PC-3 (cell line): ENCODE measurements around the gene EFCC1. TPM values are rescaled to one million over a fixed set of nuclear protein-coding genes. Genes with fewer than 3 reads are reported as not detected.

ENCODE experiments used
- ATAC-seq: fragments of 200-7000 bp; cut with Tn5 transposase; 2 replicates; pipeline ENCODE4 v1.9.1; 2020; ENCODE audit warnings: mild to moderate bottlenecking, moderate library complexity
- BruUV-seq: library from RNA; stranded (reverse); fragments of 400-500 nt; replicated peaks from 2 replicates; lab custom pipeline; 2021; lab: Mats Ljungman, UMichigan
- CTCF ChIA-PET: fragments of 300-600 bp; sonication (Branson Sonifier 250); formaldehyde crosslinking; loops from one replicate; lab custom pipeline; 2022; ENCODE audit warnings: antibody characterized with exemption; lab: Charles Lee
- POLR2A ChIA-PET: fragments of 300-600 bp; sonication (Branson Sonifier 250); formaldehyde crosslinking; loops from one replicate; lab custom pipeline; 2022; ENCODE audit warnings: antibody characterized with exemption; ENCODE audit not compliant: unreplicated experiment; lab: Charles Lee
- DNase-seq: peaks from one replicate; pipeline ENCODE4 v3.0.0-alpha.2; 2015
- H2AFZ ChIP-seq: fragments of 300-600 bp; sonication (generic); 2 replicates; pipeline ENCODE4 v1.6.0; 2016; ENCODE audit warnings: antibody characterized with exemption, low read length
- H3F3A ChIP-seq: fragments of 300-600 bp; sonication (generic); one replicate; pipeline ENCODE4 v1.6.0; 2017; ENCODE audit warnings: antibody characterized with exemption, low read length, control low read depth, mild to moderate bottlenecking; ENCODE audit not compliant: unreplicated experiment
- H3K27ac ChIP-seq: fragments of 300-600 bp; sonication (generic); 2 replicates; pipeline ENCODE4 v1.5.1; 2016; ENCODE audit warnings: mild to moderate bottlenecking, low read length
- H3K27me3 ChIP-seq: fragments of 300-600 bp; sonication (generic); 2 replicates; pipeline ENCODE4 v1.6.1; 2016; ENCODE audit warnings: low read length, mixed read lengths
- H3K36me3 ChIP-seq: fragments of 300-600 bp; sonication (generic); 2 replicates; pipeline ENCODE4 v1.6.1; 2016; ENCODE audit warnings: low read depth, mixed run types, low read length, mixed read lengths
- H3K4me1 ChIP-seq: fragments of 300-600 bp; sonication (generic); 2 replicates; pipeline ENCODE4 v1.5.1; 2016; ENCODE audit warnings: low read length; ENCODE audit not compliant: insufficient read depth
- H3K4me2 ChIP-seq: fragments of 300-600 bp; sonication (generic); 2 replicates; pipeline ENCODE4 v1.6.0; 2016; ENCODE audit warnings: low read length
- H3K4me3 ChIP-seq: fragments of 300-600 bp; sonication (generic); 2 replicates; pipeline ENCODE4 v1.5.1; 2016; ENCODE audit warnings: mild to moderate bottlenecking, low read length, mixed read lengths
- H3K79me2 ChIP-seq: fragments of 300-600 bp; sonication (generic); 2 replicates; pipeline ENCODE4 v1.6.1; 2017; ENCODE audit warnings: low read length, mixed read lengths
- H3K9ac ChIP-seq: fragments of 300-600 bp; sonication (generic); 2 replicates; pipeline ENCODE4 v1.6.0; 2016; ENCODE audit warnings: mild to moderate bottlenecking, low read length
- H3K9me2 ChIP-seq: fragments of 300-600 bp; sonication (generic); replicated peaks from 2 replicates; pipeline ENCODE4 v1.6.1; 2016; ENCODE audit warnings: mixed run types, low read length, mixed read lengths
- H3K9me3 ChIP-seq: fragments of 300-600 bp; sonication (generic); 2 replicates; pipeline ENCODE4 v1.6.1; 2016; ENCODE audit warnings: low read length, mixed read lengths
- H4K20me1 ChIP-seq: fragments of 300-600 bp; sonication (generic); 2 replicates; pipeline ENCODE4 v1.6.1; 2016; ENCODE audit warnings: low read length, mixed read lengths
- CTCF ChIP-seq: fragments of 300-600 bp; sonication (generic); conservative IDR thresholded peaks from 2 replicates; pipeline ENCODE4 v1.5.1; 2017; ENCODE audit warnings: antibody characterized with exemption, low read depth, mild to moderate bottlenecking, low read length
- EZH2 ChIP-seq: fragments of 300-600 bp; sonication (generic); IDR thresholded peaks from one replicate; pipeline ENCODE4 v1.6.1; 2017; ENCODE audit warnings: antibody characterized with exemption, mild to moderate bottlenecking, low read length; ENCODE audit not compliant: unreplicated experiment
- EZH2phosphoT487 ChIP-seq: fragments of 300-600 bp; sonication (generic); IDR thresholded peaks from 2 replicates; pipeline ENCODE4 v1.6.1; 2018; ENCODE audit warnings: mild to moderate bottlenecking, antibody characterized with exemption, low read length, borderline replicate concordance
- intact Hi-C: fragments of 100-400 bp; cut with micrococcal nuclease; formaldehyde crosslinking; loops from 2 replicates; pipeline ENCODE4 v1.9.0; 2023
- total RNA-seq: library from RNA; depleted of rRNA; stranded (reverse); fragments of >200 nt; gene quantifications from 2 replicates; pipeline ENCODE4 v1.2.3, GENCODE V29; 2014

Gene EFCC1
- total RNA-seq, 1 experiment from 2014 or later, result not detected

- ChIA-PET POLR2A (interaction anchor here (0.6 kb wide), 1 partner anchor 37 kb away, joined by 3 read pairs; no protein-coding TSS in a partner anchor), CTCF (interaction anchor here (0.5 to 3.0 kb wide), 3 partner anchors 37 to 854 kb away, joined by 3 to 45 read pairs (median 5); no protein-coding TSS in a partner anchor)
- no peak; the same call in 1 of the 2 replicates for ATAC-seq
- no TSS peak for BruUV-seq
- intact Hi-C loops, result no loop called here
- DNase-seq, result no peak
- no peak for TF ChIP-seq EZH2phosphoT487
- no peak for TF ChIP-seq EZH2
- no peak for TF ChIP-seq CTCF
- Histone ChIP-seq H3K9me3 (no peaks in the 10 kb centered on the region), H3K4me1 (peaks cover 5% of the 10 kb centered on the region), H4K20me1 (no peaks in the 10 kb centered on the region), H2AFZ (no peak overlapping the region), H3K9ac (no peak overlapping the region), H3K36me3 (no peaks in the 10 kb centered on the region), H3F3A (no peaks in the 10 kb centered on the region), H3K79me2 (no peaks in the 10 kb centered on the region), H3K9me2 (no peaks in the 10 kb centered on the region), H3K27me3 (no peaks in the 10 kb centered on the region), H3K27ac (no peak overlapping the region), H3K4me3 (no peak overlapping the region), H3K4me2 (no peak overlapping the region)
Observed at GRCh38 chr3:129016720-129017483, 15.8 kb downstream of the EFCC1 start.

DNA sequence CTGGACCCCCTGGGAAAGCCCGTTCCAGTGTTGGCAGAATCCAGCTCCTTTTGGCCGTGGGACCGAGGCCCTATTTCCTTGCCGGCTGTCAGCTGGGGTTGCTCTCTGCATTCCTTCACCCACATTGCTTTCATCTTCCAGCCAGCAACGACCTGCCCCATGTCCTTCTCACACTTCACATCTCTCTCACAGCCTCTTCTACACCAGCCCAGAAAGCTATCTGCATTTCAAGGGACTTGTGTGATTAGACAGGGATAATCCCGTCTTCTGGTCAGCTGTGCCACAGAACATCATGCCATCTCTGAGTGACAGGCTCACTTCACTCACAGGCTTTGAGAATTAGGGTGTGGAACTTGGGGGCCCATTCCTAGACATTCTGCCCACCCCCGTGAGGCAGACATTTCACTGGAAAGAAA is 16.4 kb downstream of the EFCC1 start:
- Histone ChIP-seq H3K4me2 (no peak overlapping the region), H3K9me3 (no peaks in the 10 kb centered on the region), H3K27ac (no peak overlapping the region), H3K79me2 (no peaks in the 10 kb centered on the region), H2AFZ (no peak overlapping the region), H3K4me1 (peaks cover 5% of the 10 kb centered on the region), H3K27me3 (no peaks in the 10 kb centered on the region), H3F3A (no peaks in the 10 kb centered on the region), H4K20me1 (no peaks in the 10 kb centered on the region), H3K36me3 (no peaks in the 10 kb centered on the region), H3K9me2 (no peaks in the 10 kb centered on the region), H3K9ac (no peak overlapping the region), H3K4me3 (no peak overlapping the region)
- intact Hi-C loops, result no loop called here
- ChIA-PET POLR2A (interaction anchor here (0.6 kb wide), 1 partner anchor 36 kb away, joined by 3 read pairs; no protein-coding TSS in a partner anchor), CTCF (interaction anchor here (3.0 kb wide), 1 partner anchor 47 kb away, joined by 45 read pairs; no protein-coding TSS in a partner anchor)
- no TSS peak for BruUV-seq
- ATAC-seq, result no peak
- DNase-seq, result no peak
- TF ChIP-seq EZH2 (no peak), EZH2phosphoT487 (no peak), CTCF (no peak)

- H4K20me1 ChIP-seq, result no peaks in the 10 kb centered on the region
- H3F3A ChIP-seq, result no peaks in the 10 kb centered on the region
- H3K36me3 ChIP-seq, result no peaks in the 10 kb centered on the region
- TF ChIP-seq EZH2phosphoT487, result no peak
- no peak for TF ChIP-seq EZH2
- TF ChIP-seq CTCF, result no peak
- no peaks in the 10 kb centered on the region for H3K79me2 ChIP-seq
- intact Hi-C loops, result no loop called here
- H3K9ac ChIP-seq, result no peak overlapping the region
- POLR2A ChIA-PET, result no interaction called here
- H3K4me2 ChIP-seq, result no peak overlapping the region
- no peak overlapping the region for H2AFZ ChIP-seq
- no TSS peak for BruUV-seq
- H3K27ac ChIP-seq, result no peak overlapping the region
- peaks cover 5% of the 10 kb centered on the region for H3K4me1 ChIP-seq
- CTCF ChIA-PET, result interaction anchor here (3.0 kb wide), 1 partner anchor 48 kb away, joined by 45 read pairs; no protein-coding TSS in a partner anchor
- no peak overlapping the region for H3K4me3 ChIP-seq
- no peaks in the 10 kb centered on the region for H3K9me3 ChIP-seq
- ATAC-seq, result no peak
- no peaks in the 10 kb centered on the region for H3K9me2 ChIP-seq
- DNase-seq, result no peak
- no peaks in the 10 kb centered on the region for H3K27me3 ChIP-seq
Observed at GRCh38 chr3:129018271-129018670, 17.2 kb downstream of the EFCC1 start.
